ENCODE results near the gene SYT9. TPM values are rescaled to one million over a fixed set of nuclear protein-coding genes. Genes with fewer than 3 reads are reported as not detected.
A peak's percentile ranks its signal among the peaks of the same experiment; 100 is the strongest.

Gene SYT9
- total and polyA plus RNA-seq, 10 of the 15 experiments (the other 5 are each of a cell fraction or from before 2014, with no cell fraction given) = 0.03 TPM; not detected in 9

- TF ChIP-seq ZNF687 (IDR thresholded peaks at IDR 0.05) (peak; percentile 78), ATF3 (IDR thresholded peaks at IDR 0.05; ENCODE audit: borderline replicate concordance, extremely low read depth, low read depth, low read length) (peak; percentile 19; the same call in 1 of the 2 replicates), ZBTB11 (CRISPR knock-in tag; IDR thresholded peaks at IDR 0.05) (no peak), USF2 (IDR thresholded peaks at IDR 0.05; ENCODE audit: borderline replicate concordance, low read depth, low read length) (peak; percentile 41; the same call in 1 of the 2 replicates), HDAC2 (IDR thresholded peaks at IDR 0.05) (no peak), BHLHE40 (IDR thresholded peaks at IDR 0.05; ENCODE audit: borderline replicate concordance in 1 of 2, low read depth in 2 of 2, low read length in 1 of 2) (peak; percentile 62 to 78; a peak in 3 of 4 replicates)
Measured at GRCh38 chr11:7511401-7511800, 259.7 kb downstream of the SYT9 start (continued).

Data from GM12878 (cell line).